T-helper 9 cell (primary cell): Measurements from ENCODE around the gene ANKRD12.

Source experiments
- DNase-seq: peaks from one replicate; pipeline ENCODE4 v3.0.0-alpha.2; 2020

The ANKRD12 gene

DNA sequence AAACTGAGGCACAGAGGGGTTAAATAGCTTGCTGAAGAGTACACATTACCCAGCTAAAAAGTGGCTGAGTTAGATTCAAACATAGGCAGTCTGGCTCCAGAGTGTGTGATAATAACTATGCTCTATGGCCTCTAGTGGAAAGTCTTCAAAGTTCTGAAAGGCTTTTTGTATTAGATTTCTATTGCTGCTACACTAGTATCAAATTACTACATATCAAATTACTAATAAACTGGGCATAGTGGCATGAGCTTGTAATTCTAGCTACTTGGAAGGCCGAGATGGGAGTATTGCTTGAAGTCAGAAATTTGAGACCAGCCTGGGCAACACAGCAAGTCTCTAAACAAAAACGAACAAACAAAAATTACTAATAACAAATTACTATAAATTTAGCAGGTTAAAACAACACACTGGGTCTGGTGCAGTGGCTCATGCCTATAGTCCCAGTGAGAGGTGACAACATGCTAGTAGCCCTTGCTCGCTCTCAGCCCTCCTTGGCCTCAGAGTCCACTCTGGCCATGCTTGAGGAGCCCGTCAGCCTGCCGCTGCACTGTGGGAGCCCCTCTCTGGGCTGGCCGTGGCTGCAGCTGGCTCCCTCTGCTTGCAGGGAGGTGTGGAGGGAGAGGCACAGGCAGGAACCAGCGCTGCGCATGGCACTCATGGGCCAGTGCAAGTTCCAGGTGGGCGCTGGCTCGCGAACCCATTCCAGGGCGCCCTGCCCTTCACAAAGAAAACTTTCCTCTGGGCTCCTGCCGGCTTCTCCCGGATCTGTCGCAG lies 159.8 kb downstream of the ANKRD12 start:
- no peak for DNase-seq

DNA sequence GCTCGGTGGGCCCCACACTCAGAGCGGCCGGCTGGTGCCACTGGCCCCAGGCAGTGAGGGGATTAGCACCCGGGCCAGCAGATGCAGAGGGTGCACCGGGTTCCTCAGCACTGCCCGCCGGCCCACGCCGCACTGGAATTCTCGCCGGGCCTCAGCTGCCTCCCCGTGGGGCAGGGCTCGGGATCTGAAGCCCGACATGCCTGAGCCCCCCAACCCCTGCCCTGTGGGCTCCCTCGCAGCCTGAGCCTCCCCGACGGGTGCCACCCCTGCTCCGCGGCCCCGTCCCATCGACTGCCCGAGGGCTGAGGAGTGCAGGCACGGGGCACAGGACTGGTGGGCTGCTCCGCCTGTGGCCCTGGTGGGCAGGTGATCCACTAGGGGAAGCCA lies 160.4 kb downstream of the ANKRD12 start:
- no peak for DNase-seq

DNA sequence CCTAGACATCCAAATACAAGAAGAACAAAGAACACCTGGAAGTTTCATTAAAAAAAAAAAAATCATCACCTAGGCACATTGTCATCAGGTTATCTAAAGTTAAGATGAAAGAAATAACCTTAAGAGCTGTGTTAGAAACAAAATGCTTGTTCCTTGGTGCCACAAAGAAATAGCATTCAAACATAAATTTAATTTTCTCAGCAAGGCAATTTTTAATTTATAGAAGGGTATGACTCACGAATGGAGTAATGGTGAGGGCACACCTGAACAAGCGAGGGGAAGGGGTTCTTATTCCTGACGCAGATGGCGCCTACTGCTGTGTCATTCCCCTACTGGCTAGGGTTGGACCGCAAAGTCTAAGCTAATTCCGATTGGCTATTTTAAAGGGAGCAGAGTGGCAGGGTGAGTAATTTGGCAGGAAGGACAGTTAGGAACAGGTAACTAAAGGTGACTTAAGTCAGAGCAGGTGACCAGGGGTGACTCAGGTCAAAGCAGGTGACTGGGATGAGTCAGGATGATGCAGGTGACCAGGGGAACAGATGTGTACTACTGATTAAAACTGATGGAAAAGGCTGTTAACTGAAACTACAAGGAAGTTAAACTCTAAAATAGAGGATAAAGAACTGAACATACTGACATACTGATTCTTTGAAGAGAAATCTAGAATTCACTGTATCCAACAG lies 167.9 kb downstream of the ANKRD12 start:
- DNase-seq, result no peak

DNA sequence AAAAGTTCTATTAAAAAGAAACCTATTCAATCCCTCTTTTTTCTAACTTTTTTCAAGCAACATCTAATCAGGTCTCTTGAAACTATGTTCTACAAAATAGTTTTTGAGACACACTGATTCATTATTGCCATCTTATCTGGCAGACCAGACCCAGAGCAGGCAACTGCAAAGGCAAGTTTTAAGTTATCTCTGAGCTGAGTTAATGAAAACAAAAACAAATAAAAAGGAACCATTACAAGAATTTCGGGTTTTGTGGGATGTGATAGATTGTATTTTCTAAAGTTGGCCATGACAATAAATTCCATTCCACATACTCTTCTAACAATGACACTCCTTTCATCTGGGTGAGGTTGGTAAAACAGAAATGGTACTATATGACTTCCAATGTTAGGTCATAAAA lies 182.8 kb downstream of the ANKRD12 start:
- no peak for DNase-seq

DNA sequence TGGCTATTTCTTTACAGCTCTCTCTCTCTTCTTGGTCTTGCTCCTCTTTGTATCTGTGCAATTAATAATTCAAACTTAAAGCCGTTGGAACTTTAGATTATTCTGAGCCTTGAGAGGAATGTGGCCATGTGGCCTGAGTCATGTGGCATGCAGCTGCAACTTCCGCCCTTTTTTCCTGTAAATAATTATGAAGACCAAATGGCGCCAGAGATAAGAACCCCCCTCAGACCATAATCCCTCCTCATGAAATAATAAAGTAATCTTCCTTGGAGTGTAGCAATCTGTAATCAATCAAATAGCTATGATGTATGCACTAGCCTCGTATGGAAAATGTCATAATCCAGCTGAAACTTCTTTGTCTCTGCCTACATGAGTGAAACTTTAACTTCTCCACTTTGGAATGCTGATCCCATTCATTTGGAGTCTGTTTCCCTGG lies 184.5 kb downstream of the ANKRD12 start:
- DNase-seq, result no peak

DNA sequence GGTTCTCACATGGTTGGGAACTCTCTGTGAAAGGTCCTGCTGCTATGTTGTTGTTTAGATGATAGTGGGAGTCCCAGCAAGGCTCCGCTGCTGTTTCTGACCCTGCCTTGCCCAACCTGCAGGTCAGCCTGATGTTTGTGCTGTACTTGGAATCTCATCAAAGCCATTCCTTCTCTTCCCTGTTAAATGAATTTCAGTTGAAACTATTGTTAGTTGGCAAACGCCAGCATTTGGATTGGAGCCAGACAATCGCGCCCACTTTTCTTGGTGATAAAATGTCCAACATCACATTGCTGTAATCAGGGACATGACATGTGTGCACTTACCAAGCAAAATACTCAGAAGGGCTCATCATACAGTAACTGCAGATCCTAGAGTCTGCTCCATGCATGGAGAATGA lies 185.2 kb downstream of the ANKRD12 start:
- no peak for DNase-seq

DNA sequence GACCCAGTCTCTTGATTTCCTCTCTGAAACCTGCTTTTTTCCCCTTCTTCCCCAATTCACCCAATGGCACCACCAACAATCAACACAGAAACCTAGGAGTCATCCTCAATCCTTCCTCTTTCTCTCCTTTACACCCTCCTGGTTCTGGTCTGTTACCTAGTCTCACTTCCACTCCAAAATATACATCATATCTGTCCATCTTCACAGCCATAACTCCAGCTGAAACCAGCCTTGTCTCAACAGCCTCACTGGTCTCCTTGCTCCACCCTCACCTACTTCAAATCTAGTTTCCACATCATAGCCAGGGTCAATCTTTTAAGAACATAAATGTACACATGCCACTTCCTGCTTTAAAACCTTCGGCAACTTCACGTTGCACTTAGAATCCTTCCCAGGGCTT lies 186.2 kb downstream of the ANKRD12 start:
- no peak for DNase-seq

DNA sequence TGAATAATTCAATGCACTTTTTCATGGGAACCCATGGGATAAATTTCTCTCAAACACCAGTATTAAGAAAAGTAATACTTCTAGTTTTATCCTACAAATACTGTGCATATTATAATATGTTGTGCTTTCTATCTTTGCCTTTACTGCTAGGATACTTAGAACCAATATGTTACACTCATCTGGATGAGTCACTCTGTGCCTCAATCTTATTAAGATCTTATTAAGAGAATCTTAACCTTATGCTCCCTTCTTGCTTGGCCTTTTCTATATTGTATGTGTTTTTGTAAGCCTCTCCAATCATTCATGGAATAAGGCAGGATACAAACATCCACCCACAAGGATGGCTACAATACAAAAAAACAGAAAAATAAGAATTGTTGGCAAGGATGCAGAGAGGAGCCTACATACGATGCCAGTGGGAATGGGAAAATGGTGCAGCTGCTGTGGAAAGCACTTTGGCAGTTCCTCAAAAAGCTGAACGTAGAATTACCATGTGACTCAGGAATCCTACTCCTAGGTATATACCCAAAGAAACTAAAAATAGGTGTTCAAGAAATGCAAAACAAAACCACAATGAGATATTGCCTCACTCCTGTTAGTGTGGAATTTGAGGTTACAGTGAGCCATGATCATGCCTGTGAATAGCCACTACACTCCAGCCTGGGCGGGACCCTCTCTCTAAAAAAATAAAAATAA lies 187.3 kb downstream of the ANKRD12 start:
- DNase-seq, result no peak

DNA sequence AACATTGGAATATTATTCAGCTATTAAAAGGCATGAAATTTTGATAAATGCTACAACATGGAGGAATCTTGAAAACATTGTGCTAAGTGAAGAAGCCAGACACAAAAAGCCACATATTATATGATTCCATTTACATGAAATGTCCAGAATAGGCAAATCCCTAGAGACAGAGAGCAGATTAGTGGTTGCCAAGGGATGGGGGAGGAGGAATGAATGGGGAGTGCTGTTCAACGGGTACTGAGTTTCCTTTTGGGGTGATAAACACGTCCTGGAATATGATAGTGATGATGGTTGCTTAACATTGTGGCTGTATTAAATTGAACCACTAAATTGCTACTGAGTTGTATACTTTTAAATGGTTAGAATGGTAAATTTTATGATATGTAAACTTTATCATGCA lies 189.1 kb downstream of the ANKRD12 start:
- no peak for DNase-seq

DNA sequence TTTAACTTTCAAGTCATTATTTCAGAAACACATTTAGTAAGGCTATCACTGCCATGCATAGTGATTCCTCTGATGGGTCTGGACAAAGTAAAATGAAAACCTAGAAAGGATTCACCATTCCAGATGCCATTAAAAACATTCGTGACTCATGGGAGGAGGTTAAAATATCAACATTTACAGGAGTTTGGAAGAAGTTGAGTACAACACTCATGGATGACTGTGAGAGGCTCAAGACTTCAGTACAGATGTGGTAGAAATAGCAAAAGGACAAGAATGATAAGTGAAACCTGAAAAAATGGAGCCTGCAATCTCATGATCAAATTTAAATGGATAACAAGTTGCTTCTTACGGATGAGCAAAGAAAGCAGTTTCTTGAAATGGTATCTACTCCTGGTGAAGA lies 192.2 kb downstream of the ANKRD12 start:
- DNase-seq, result no peak

DNA sequence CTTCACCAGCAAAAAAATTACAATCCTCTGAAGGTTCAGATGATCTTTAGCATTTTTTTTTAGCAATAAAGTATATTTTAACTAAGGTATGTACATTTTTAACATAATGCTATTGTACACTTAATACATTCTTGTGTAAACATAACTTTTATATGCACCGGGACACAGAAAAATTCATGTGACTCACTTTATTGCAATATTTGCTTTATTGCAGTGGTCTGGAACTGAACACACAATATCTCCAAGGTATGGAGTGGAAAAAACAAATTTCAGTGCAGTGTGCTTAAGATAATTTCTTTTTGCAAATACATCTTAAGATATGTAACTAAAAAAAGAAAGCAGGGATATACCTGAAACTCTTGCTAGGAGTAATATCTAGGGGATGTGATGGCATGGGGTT lies 192.9 kb downstream of the ANKRD12 start:
- no peak for DNase-seq

DNA sequence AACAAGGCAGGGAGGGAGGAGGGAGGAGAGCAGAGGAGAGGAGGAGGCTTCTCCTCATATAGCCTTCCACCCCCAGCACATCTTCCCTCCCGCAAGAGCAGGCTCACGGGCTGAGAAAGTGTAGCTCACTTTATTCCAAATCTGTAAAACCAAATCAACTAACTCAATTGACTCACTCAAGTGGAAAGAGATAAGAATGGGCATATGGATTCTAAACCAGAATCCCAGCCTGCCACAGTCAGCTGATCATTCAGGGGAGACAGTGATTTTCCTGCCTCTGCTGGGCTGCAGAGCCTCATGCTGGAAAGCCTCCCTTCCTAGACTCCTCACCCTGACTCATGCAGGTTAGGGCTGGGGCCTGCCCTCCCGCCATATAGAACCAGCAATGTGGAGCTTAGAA lies 193.8 kb downstream of the ANKRD12 start:
- DNase-seq, result no peak

DNA sequence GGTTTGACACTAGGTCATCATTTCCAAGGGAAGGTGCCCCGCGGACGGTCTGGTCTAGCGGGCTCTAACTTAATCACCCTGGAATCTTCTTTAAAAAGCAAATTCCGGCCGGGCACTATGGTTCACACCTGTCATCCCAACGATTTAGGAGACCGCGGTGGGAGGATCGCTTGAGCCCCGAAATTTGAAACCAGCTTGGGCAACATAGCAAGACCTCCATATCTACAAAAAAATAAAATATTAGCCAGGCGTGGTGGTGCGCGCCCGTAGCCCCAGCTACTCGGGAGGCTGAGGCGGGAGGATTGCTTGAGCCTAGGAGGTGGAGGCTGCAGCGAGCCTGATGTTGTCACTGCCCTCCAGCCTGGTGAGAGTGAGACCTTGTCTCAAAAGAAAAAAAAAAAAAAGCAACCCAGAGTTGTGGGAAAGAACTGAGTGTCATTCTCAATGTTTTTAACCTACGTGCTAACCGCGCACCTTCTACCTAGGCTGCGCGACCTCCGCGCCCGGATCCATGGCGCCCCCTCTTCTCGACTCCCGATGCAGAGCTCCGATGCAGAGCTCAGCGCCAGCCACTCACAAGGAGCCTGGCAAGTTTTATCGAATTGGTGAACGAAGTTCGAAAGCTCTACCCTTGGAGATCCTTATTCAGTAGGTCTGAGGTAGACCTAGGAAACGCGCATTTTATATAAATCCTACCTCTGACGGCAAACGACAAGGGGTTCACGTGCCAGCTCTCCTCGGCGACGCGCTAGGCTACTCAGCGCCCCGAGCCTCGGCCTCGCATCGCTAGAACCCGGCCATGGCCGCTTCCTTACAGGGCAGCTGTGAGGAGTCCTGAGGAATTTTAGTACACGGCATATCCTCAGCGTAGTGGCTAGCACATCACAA lies 197.1 kb downstream of the ANKRD12 start:
- peak; percentile 1 for DNase-seq

DNA sequence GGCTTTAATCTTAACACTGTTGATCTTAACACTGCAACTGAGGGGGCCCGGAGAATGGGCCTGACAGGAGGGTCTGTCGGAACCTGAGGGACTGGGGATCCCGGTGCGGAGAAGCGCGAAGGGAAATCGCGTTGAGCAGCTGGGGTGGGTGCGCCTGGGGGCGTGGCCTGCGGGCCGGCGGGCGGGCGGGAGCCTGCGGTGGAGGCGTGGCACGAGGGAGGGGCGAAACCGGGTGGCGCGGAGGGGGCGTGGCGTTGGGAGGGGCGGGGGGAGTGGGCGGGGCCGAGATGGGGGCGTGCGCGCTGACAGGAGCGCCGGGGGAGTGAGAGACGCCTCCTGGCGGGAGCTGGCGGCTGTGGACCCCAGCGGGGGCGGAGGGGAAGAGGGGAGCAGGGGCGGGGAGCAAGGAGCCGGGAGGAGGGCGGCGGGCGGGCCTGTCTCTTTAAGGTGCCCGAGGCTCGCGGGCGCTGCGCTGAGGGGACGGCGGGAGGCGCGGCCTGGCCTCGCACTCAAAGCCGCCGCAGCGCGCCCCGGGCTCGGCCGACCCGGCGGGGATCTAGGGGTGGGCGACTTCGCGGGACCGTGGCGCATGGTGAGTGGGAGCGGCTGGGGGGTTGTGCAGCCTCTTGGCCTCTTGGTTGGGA lies 197.9 kb downstream of the ANKRD12 start, which contains the start of gene TWSG1:
TWSG1 (plus strand) TSS at position 445 of the 644 bp plus-strand sequence. CDS start 2,457 bp downstream, outside the sequence.
- DNase-seq, result peak; percentile 92

DNA sequence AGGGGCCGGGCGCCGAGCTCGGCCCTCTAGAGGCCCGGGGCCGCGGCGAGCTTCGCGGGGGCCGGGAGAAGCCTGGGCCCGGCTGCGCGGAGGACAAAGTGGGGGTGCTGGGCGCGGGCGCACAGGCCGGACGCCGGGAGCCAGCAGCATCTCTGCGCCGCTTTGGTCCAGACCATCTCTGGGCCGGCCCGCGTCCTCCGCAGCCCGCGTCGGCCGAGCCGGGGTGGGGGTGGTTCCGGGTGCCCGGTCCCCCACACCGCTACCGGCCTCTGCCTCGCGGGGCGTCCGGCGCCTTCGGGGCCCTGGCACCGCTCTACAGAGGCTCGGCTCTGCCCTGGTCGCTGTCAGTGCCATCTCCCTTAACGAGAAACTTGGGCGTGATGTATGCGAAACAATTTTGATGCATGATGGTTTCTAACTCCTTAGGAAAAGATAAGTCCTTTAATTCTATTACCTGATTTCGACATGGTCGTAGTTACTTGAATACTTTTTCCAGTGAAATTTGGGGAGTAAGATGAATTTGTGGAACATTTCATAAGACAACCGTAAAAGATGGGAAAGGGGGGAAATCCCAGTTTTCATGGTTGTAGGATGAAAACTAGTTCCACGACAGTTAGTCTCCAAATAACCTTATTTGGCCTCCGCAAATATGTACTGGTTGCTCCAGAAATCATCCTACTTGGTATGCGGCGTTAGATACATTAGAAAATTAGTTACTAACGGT lies 198.6 kb downstream of the ANKRD12 start:
- DNase-seq, result peak; percentile 17
